ENCODE data around the gene OLFM1.
"Not testable (repeated sequence)": the region's sequence is repeated elsewhere in the genome, so short reads cannot be mapped to it uniquely, and the experiment has no call there.

The OLFM1 gene

DNA sequence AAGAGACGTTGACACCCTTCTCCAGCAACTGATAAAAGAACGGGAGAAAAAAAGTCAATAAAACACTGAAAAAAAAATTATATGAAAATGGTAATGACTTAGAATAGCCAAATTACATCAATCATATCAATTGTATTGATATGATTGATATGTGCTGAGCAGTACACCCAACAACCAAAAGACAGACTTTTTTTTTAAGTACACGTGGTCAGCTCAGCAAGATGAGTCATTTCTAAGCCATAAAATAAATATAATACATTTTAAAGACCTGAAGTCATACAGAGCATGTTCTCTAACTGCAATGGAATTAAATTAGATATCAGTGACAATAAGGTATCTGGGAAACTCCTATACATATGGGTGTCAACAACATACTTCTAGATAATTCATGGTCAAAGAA is 30.9 kb upstream of the OLFM1 start:
- DNase-seq (ENCODE audit: low read depth in 1 of 2, low spot score in 1 of 2): no peak

GRCh38 chr9:135060461-135061116 is 26.9 kb upstream of the OLFM1 start:
- DNase-seq (ENCODE audit: low read depth in 1 of 2, low spot score in 1 of 2): no peak

- no peak for DNase-seq (ENCODE audit: low read depth in 1 of 2, low spot score in 1 of 2)
These were observed 26.0 kb upstream of the OLFM1 start for GRCh38 chr9:135061441-135061840.

- no peak for DNase-seq (ENCODE audit: low read depth in 1 of 2, low spot score in 1 of 2)
These were observed 25.2 kb upstream of the OLFM1 start for GRCh38 chr9:135062254-135062653.

DNA sequence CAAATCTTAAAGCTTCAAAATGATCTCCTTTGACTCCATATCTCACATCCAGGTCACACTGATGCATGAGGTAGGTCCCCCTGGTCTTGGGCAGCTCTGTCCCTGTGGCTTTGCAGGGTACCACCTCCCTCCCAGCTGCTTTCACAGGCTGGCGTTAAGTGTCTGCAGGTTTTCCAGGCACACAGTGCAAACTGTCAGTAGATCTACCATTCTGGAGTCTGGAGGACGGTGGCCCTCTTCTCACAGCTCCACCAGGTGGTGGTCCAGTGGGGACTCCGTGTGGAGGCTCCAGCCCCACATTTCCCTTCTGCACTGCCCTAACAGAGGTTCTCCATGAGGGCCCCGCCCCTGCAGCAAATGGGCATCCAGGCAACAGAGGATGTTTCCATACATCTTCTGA is 24.0 kb upstream of the OLFM1 start:
- DNase-seq (ENCODE audit: low read depth in 1 of 2, low spot score in 1 of 2): not testable (repeated sequence)

GRCh38 chr9:135063888-135064287 is 23.6 kb upstream of the OLFM1 start:
- not testable (repeated sequence) for DNase-seq (ENCODE audit: low read depth in 1 of 2, low spot score in 1 of 2)

- no peak for DNase-seq (ENCODE audit: low read depth in 1 of 2, low spot score in 1 of 2)
These were observed 22.3 kb upstream of the OLFM1 start for GRCh38 chr9:135065151-135065550.

DNA sequence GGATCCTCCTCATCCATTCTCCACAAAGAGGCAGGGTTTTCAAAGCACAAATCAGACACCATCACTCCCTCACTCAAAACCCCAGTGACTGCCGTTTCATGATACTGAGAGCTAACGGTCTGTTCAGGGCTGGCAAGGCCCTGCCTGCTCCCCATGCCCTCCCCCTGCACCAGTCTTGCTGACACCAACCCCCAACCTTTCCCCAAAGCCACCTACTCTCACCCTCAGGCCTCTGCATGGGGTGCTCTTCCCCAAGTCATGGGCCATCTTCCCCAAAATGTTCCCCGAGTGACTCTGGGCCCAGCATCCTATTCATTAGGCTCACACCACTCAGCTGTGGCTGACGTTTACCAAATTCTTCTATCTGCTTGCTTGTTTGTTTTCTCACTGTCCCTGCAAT is 21.7 kb upstream of the OLFM1 start:
- DNase-seq (ENCODE audit: low read depth in 1 of 2, low spot score in 1 of 2): no peak

DNA sequence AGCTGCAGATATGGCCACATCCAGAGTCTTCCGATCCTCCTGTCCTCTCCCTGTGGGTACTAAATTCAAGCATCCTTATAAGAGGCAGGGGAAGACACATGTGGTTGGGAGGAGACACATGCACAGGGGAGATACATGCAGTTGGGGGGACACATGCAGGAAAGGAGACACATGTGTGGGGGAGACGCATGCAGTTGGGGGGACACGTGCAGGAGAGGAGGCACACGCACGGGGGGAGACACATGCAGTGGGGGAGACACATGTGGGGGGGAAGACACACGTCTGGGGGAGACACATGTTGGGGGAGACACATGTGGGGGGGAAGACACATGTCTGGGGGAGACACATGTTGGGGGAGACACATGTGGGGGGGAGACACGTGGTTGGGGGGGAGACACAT is 21.2 kb upstream of the OLFM1 start:
- no peak for DNase-seq (ENCODE audit: low read depth in 1 of 2, low spot score in 1 of 2)

- DNase-seq (ENCODE audit: low read depth in 1 of 2, low spot score in 1 of 2): no peak
These were observed 20.3 kb upstream of the OLFM1 start for GRCh38 chr9:135067096-135067710.

DNA sequence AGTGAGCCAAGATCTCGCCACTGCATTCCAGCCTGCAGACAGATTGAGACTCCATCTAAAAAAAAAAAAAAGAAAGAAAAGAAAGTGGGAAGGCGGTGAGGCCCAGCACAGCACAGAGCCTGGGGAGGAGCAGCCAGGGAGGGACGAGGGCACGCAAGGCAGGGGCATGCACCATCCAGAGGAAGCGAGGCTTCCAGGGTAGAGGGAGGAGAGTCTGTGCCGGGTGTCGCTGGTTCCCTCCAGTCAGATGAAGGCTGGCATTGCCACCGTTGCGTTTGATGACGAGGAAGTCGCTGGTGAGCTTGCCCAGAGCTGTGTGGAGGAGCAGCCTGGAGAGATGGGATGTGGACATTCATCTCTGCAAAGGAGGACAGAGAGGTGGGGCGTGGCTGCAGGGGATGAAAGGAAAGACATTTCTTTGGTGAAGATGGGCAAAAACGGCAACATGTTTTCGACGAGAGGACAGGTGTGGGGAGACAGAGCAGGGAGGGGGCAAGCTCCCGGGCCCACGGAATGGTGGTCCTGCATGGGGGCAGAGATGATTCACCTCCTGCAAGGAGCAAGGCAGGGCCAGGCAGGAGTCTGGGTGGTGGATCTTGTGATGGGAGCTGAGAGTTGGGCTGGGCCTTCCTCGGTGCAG is 18.6 kb upstream of the OLFM1 start:
- DNase-seq (ENCODE audit: low read depth in 1 of 2, low spot score in 1 of 2): no peak

GRCh38 chr9:135069558-135070197 is 17.8 kb upstream of the OLFM1 start:
- no peak for DNase-seq (ENCODE audit: low read depth in 1 of 2, low spot score in 1 of 2)

GRCh38 chr9:135070198-135070951 is 17.1 kb upstream of the OLFM1 start:
- no peak for DNase-seq (ENCODE audit: low read depth in 1 of 2, low spot score in 1 of 2)

- no peak for DNase-seq (ENCODE audit: low read depth in 1 of 2, low spot score in 1 of 2)
These were observed 16.3 kb upstream of the OLFM1 start for GRCh38 chr9:135070964-135071735.

DNA sequence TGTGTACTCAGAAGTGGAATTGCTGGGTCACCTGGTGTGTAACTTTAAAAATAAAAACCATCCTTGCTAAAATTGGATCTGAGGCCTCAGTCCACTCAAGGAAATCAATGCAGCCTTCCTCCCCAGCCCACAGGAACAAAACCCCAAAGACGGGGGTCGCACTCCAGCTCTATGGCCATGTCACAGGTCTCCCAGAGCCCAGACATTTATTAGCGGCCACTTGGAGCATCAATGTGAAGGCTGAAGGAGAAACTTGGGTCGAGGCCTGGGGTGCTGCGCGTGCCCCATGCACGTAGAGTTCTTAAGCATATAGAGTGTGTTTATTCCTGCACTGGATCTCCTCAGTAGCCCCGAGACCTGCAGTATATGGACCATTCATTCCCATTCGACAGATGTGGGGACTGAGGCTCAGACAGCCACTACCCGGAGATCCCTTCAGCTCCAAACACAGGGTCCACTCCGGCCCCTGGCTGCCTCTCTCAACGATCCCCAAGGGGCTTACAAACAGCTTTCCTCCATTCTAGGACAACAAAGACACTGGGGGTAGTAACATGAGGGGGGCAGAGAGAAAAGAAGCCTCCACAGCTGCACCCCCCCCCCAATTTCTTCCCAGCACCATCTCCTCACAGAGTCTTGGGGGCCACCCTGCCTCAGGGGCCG is 14.3 kb upstream of the OLFM1 start:
- DNase-seq (ENCODE audit: low read depth in 1 of 2, low spot score in 1 of 2): no peak

DNA sequence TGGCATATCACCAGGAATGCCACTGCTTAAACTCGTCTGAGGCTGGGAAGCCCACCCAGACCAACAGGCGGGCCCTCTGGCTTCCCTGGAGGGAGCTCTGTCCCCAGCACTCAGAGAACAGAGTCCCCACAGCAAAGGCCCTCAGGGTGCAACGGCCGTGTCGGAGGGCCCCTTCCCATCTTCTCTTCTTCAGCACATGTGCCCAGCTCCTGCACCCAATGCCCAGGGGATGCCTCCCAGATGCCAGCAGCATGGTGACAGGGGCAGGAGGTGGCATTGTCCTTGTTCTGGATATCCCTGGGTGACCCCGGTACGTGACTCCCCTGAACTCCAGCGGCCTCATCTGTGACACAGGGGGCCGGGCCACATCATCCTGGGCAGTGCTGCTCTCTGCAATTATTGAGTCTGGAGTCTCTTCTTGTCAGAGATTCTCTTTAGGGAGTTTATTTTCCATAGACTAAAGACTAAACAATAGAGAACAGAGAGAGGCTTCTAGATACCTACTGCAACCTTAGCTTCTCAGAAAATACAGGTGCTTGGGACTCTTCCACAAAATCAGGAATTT is 13.6 kb upstream of the OLFM1 start:
- no peak for DNase-seq (ENCODE audit: low read depth in 1 of 2, low spot score in 1 of 2)

DNA sequence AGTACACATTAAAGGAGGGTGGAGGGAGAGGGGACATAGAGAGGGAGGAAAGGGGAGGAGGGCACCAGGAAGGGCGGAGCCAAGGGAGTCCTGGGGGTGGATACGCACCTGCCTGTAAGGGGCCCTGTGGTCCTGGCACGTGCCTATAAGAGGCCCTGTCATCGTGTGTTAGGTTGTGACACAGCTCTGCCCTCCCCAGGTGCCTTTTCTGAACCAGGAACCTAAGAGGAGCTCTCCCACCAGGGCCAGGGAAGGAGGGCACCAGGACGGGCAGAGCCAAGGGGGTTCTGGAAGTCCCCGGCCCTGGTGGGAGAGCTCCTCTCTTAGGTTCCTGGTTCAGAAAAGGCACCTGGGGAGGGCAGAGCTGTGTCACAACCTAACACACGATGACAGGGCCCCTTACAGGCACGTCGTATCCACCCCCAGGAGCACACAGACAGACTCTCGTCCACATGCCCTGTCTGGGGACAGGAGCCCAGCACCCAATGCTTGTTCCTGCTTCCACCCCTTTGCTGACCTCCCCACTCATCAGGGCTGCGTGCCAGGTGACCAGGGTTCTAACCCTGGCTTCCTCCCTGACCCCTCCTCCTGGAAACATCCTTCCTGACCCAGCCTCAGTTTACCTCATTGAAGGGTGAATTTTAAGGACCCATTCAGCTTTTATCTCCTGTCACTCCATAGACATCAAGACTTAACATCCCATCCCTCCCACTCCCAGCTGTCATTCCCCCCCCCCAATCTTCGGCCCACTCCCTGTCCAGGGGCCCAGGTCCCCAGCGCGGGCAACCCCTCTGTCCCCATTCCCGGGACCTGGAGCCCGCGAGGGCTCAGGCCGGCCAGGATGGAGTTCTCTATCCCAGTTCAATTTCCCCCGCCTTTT is 12.9 kb upstream of the OLFM1 start:
- DNase-seq (ENCODE audit: low read depth in 1 of 2, low spot score in 1 of 2): no peak

DNA sequence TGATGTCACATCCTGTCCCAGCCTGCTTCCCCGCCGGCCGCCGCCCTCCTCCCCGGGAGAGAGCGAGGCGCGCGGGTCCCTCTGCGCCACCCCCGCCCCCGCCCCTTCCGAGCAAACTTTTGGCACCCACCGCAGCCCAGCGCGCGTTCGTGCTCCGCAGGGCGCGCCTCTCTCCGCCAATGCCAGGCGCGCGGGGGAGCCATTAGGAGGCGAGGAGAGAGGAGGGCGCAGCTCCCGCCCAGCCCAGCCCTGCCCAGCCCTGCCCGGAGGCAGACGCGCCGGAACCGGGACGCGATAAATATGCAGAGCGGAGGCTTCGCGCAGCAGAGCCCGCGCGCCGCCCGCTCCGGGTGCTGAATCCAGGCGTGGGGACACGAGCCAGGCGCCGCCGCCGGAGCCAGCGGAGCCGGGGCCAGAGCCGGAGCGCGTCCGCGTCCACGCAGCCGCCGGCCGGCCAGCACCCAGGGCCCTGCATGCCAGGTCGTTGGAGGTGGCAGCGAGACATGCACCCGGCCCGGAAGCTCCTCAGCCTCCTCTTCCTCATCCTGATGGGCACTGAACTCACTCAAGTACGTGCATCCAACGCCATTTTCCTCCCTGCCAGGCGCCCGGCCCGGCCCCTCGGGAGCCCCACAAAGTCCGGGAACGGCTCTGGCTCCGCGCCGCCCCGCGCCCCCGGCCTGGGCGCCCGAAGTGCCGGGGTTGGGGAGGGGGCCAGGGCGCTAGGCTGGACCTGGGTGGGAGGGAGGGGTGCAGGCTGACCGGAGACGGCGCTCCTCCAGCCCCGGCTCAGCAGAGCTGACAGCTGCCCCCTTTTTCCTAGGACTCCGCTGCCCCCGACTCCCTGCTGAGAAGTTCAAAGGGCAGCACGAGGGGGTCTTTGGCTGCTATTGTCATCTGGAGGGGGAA is 12.0 kb upstream of the OLFM1 start:
- DNase-seq (ENCODE audit: low read depth in 1 of 2, low spot score in 1 of 2): no peak
